C4-2B (cell line): ENCODE measurements around the gene KCP.

ENCODE experiments used
- H3K27ac ChIP-seq: fragments of 450-650 bp; 2 replicates; pipeline ENCODE4 v1.5.1; 2017
- ZFX ChIP-seq: fragments of 450-650 bp; IDR thresholded peaks from 2 replicates; pipeline ENCODE4 v1.6.1; 2017
- TF ChIP-seq, protein P1 (sequence below): fragments of 450-650 bp; conservative IDR thresholded peaks from 2 replicates; pipeline ENCODE4 v1.5.1; 2017; ENCODE audit warnings: mild to moderate bottlenecking

The KCP gene

DNA sequence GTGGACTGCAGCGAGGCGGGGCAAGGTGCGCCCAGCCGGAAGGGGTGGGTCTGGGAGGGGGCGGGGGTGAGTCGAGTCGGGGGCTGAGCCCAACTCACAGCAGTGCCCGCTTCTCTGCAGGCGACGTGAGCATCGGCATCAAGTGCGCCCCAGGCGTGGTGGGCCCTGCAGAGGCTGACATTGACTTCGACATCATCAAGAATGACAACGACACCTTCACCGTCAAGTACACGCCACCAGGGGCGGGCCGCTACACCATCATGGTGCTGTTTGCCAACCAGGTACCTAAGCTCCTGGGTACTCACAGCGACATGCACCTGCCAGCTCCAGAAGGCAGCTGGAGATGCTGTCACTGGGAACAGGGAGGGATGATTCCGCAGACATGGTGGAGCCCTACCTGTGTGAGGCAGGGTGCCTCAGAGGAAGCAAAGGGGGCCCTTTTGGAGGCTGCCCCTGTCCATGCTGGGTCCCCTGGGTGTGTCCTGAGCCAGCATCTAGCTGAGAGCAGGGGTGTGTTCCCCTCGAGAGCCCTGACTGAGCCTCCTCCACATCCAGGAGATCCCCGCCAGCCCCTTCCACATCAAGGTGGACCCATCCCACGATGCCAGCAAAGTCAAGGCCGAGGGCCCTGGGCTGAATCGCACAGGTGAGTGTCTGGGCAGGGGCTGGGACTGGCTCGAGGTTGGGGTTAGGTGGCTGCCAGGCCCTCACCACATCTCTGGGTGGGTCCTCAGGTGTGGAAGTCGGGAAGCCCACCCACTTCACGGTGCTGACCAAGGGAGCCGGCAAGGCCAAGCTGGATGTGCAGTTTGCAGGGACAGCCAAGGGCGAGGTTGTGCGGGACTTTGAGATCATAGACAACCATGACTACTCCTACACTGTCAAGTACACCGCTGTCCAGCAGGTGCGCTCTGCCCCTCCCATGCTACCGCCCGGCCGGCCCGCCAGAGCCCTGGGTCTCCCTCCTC lies 67.6 kb downstream of the KCP start:
- TF ChIP-seq, protein P1, sequence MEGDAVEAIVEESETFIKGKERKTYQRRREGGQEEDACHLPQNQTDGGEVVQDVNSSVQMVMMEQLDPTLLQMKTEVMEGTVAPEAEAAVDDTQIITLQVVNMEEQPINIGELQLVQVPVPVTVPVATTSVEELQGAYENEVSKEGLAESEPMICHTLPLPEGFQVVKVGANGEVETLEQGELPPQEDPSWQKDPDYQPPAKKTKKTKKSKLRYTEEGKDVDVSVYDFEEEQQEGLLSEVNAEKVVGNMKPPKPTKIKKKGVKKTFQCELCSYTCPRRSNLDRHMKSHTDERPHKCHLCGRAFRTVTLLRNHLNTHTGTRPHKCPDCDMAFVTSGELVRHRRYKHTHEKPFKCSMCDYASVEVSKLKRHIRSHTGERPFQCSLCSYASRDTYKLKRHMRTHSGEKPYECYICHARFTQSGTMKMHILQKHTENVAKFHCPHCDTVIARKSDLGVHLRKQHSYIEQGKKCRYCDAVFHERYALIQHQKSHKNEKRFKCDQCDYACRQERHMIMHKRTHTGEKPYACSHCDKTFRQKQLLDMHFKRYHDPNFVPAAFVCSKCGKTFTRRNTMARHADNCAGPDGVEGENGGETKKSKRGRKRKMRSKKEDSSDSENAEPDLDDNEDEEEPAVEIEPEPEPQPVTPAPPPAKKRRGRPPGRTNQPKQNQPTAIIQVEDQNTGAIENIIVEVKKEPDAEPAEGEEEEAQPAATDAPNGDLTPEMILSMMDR = no peak
- TF ChIP-seq ZFX = no peak

DNA sequence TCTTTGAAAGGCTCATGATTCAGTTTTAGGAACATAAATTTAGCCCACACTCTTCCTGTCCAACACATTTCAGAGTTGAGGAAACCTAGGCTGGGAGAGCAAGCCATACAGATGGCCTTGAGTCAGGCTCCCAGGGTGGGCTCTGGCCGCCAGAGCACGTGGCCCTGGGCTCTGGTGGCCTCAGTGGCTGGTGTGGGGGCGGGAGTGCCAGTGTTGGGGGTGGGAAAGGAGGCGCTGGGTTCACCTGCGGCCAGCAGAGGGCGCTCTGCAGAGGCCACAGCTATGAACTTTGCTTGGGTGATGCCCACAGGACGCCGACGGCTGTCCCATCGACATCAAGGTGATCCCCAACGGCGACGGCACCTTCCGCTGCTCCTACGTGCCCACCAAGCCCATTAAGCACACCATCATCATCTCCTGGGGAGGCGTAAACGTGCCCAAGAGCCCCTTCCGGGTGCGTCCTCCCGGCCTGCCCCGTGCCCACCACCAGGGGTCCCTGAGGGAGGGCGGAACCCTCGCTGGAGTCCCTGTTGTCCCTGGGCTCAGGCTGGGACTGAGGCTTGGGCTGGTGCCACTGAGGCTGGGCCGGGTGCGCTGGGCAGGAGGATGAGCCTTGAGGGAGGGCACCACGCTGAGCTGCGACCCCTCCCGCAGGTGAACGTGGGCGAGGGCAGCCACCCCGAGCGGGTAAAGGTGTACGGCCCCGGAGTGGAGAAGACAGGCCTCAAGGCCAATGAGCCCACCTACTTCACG lies 68.4 kb downstream of the KCP start:
- TF ChIP-seq, protein P1 = peak; percentile 99
- no peak for TF ChIP-seq ZFX
- no peak overlapping the region for H3K27ac ChIP-seq

More for the DNA sequence above, 67.6 kb downstream of the KCP start:
- no peak overlapping the region for H3K27ac ChIP-seq

DNA sequence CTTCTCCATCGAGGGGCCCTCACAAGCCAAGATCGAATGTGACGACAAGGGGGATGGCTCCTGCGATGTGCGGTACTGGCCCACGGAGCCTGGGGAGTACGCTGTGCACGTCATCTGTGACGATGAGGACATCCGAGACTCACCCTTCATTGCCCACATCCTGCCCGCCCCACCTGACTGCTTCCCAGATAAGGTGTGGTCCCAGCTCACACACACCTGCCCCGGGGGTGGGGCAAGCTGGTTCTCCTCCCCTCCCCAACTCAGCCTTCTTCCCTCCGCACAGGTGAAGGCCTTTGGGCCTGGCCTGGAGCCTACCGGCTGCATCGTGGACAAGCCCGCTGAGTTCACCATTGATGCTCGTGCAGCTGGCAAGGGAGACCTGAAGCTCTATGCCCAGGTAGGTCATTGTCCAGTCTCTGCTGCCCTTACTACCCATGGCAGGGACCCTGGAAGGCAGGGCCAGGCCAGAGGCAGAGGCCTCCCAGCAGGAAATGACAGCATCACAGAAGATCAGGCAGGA lies 69.3 kb downstream of the KCP start:
- TF ChIP-seq, protein P1 = no peak
- no peak for TF ChIP-seq ZFX

DNA sequence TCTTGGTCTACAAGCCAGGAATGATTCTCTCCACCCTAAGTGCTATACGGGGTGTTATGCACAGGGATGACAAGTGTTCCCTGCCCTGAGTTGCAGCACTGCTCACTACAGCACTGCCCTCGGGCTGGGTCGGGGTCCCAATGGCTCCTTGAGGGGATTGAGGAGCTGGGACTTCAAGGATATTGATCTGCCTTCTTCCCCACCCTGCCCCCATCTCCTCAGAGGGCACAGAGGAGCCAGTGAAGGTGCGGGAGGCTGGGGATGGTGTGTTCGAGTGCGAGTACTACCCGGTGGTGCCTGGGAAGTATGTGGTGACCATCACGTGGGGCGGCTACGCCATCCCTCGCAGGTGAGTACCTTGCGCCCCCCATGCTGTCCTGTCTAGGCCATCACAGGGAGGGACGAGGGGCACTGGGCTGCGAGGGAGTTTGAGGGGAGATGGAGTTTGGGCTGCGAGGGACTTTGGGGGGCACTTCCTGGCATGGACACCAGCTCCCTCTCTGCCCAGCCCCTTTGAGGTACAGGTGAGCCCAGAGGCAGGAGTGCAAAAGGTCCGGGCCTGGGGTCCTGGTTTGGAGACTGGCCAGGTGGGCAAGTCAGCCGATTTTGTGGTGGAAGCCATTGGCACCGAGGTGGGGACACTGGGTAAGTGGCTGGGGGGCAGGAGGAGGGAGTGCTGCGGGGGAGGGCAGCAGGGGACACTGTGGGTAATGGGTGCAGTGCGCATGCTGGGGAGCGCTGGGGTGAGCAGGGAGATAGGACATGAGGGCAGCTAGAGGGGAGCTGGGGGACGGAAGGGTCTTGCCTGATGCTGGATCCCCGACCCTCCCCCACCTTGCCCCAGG lies 70.0 kb downstream of the KCP start:
- TF ChIP-seq, protein P1 = no peak
- no peak for TF ChIP-seq ZFX
- no peak overlapping the region for H3K27ac ChIP-seq

More for the DNA sequence above, 69.3 kb downstream of the KCP start:
- H3K27ac ChIP-seq = no peak overlapping the region

DNA sequence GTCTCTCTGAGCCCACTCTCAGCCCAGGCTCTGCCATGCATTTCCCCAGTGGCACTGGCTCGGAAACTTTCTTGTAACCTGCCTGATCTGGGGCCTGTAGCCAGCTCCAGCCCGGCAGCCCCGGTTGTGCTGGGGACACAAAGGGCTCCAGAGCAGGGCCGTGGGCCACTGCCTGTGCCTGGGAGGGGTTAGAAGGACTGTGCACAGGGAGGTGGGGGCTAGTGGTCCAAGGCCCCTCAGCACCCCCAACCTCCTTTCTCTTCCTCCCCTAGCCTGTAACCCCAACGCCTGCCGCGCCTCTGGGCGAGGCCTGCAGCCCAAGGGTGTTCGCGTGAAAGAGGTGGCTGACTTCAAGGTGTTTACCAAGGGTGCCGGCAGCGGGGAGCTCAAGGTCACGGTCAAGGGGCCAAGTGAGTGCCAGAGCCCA lies 70.7 kb downstream of the KCP start:
- no peak for TF ChIP-seq ZFX
- no peak overlapping the region for H3K27ac ChIP-seq

DNA sequence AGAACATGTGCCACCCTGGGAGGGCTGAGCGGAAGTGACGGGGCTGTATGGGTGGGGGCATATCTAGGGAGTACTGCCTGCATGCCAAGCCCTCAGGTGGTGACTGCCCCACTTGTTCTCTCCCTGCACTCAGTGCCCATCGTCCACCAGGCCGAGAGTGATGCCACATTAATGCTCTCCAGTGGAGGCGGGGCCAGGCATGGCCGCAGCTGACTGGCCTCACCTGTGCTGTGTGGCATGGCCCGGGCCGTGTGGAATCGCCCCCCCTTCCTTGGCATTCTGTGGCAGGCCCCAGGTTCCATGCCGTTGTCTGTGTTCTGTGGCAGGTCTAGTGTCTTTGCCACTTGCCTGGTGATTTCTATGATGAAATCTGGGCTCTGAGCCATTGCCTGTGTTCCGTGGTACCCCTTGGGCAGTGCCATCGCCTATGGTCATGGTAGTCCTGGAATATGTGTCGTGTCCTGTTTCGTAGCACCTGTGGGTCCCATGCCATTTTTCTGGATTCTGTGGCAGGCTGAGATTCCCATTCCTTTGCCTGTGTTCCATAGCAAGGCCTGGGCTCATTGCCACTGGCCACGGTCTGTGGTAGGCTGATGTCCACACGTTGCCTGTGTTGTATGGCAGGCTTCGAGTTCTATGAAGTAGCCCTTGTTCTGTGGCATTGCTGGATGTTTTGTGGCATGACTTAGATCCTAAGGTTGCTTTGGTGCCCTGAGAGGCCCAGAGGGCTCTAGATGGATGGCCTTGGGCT lies 71.4 kb downstream of the KCP start:
- no peak overlapping the region for H3K27ac ChIP-seq
- no peak for TF ChIP-seq ZFX
- TF ChIP-seq, protein P1 = no peak
